ENCODE measurements around the gene GRPEL1.

DNA sequence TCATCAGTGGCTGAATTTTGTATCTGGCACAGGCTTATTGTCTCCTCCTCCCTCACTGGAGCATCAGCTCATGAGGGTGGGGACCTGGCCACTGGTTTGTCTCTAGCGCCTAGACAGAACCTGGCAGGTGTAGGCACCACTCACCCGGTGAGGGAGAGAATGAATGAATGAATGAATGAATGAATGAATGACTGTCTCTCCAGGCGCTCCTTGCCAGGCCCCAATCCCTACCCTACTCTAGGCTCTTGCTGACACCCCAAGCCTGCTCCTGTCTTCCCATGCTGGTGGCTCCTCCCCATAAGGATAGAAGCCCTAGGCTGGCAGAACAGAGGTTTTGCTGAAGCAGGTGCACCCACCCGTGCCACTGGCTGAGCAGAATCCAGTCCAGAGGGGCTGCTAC is 41.3 kb upstream of the GRPEL1 start:
- TF ChIP-seq, protein P1, sequence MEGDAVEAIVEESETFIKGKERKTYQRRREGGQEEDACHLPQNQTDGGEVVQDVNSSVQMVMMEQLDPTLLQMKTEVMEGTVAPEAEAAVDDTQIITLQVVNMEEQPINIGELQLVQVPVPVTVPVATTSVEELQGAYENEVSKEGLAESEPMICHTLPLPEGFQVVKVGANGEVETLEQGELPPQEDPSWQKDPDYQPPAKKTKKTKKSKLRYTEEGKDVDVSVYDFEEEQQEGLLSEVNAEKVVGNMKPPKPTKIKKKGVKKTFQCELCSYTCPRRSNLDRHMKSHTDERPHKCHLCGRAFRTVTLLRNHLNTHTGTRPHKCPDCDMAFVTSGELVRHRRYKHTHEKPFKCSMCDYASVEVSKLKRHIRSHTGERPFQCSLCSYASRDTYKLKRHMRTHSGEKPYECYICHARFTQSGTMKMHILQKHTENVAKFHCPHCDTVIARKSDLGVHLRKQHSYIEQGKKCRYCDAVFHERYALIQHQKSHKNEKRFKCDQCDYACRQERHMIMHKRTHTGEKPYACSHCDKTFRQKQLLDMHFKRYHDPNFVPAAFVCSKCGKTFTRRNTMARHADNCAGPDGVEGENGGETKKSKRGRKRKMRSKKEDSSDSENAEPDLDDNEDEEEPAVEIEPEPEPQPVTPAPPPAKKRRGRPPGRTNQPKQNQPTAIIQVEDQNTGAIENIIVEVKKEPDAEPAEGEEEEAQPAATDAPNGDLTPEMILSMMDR (IDR thresholded peaks at IDR 0.05), result no peak
- no peak for TF ChIP-seq POLR2A (IDR thresholded peaks at IDR 0.05)

Data from testis (tissue), 2 donors.